NCI-H345 treated with DMSO at 0.1 percent for 48 hours (cell line): ENCODE results near the gene PTPRN.

Source experiments
- DNase-seq: peaks from one replicate; lab custom pipeline; 2025; ENCODE audit not compliant: unreplicated experiment; lab: John Stamatoyannopoulos, UW

The PTPRN gene

GRCh38 chr2:219308142-219309101 is 779 bp downstream of the PTPRN start:
- DNase-seq: no peak

DNA sequence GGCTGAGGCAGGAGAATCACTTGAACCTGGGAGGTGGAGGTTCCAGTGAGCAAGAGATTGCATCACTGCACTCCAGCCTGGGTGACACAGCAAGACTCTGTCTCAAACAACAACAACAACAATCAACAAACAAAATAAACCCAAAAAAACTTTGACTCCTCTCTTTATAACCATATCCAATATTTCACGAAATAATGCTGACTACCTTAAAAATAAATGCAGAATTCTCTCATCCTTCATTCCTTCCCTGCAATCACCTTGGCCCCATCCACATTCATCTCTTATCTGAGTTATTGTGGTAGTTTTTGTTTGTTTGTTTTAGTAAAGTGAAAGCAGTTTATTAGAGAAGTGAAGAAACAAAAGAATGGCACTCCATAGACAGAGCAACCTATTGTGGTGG is 3.2 kb downstream of the PTPRN start:
- DNase-seq: no peak

- DNase-seq: no peak
Measured at GRCh38 chr2:219304223-219304622, 5.0 kb downstream of the PTPRN start.

DNA sequence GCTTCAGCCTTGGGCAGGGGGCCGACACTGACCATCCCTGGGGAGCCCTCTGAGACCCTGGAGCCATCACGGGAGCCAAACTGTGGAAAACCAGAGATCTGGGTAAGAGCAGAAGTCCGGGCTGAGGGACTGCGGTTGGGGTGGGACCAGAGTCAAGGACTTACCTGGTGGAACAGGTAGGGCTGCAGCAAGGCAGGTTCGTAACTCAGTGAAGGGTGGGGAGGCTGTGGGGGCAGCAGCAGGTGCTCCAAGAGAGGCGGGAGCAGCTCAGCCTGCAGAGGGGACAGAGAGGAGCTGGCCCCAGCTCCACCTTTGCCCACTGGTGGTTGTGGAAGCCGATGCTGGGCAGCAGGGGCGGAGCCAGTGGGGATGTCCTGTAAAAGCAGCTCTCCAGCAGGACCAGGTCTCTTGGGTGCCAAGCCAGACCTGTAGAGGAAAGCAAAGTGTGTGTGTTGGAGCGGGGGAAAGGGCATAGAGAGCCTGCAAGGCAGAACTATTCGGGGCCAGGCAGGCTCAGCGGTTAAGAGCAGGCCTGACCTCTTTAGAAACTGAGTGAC is 6.7 kb downstream of the PTPRN start:
- DNase-seq: no peak

DNA sequence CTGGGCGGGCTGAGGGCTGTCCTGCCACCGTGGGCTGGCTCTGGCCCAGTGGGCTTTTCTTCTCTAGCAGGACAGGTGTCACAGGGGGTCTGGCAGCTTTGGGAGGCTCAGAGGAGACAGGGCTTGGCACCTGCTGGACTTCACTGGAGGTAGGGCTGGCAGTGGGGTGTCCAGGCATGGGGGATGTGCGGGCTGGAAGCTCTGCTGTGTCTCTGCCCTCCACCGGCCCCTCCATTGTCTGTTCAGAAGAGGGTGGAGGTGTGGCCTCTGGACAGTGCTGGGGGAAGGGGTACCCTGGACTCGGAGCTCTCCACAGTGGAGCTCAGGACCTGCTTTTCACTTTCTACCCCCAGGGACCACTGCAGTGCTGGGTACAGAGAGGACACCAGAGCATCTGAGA is 9.2 kb downstream of the PTPRN start:
- DNase-seq: no peak

DNA sequence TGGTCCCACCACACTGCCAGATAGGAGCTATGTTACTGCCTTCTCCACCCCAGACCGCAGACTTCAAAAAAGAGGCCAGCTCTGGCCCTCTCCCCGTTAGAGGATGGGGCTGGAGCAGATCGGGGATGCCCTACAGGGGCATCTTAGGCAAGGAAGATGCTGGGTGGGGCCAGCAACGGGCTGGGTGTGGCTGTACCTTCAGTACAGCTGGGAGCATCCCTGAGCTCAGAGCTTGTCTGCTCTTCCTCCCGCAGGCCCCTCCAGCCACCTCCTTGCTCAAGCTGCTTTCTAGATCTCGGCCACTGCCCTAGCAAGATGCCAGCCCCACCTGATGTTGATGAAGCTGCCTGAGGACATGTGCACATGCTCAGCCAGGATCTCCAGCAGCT is 9.8 kb downstream of the PTPRN start:
- no peak for DNase-seq

GRCh38 chr2:219298759-219299371 is 10.3 kb downstream of the PTPRN start:
- DNase-seq: peak; percentile 63

GRCh38 chr2:219297766-219298456 is 11.3 kb downstream of the PTPRN start:
- no peak for DNase-seq

- no peak for DNase-seq
Measured at GRCh38 chr2:219296631-219297391, 12.4 kb downstream of the PTPRN start.

GRCh38 chr2:219296142-219296541 is 13.1 kb downstream of the PTPRN start:
- no peak for DNase-seq

- DNase-seq: peak; percentile 75
Measured at GRCh38 chr2:219294356-219295351, 14.5 kb downstream of the PTPRN start.

GRCh38 chr2:219293736-219294231 is 15.4 kb downstream of the PTPRN start:
- no peak for DNase-seq

GRCh38 chr2:219292616-219293015 is 16.6 kb downstream of the PTPRN start:
- no peak for DNase-seq

DNA sequence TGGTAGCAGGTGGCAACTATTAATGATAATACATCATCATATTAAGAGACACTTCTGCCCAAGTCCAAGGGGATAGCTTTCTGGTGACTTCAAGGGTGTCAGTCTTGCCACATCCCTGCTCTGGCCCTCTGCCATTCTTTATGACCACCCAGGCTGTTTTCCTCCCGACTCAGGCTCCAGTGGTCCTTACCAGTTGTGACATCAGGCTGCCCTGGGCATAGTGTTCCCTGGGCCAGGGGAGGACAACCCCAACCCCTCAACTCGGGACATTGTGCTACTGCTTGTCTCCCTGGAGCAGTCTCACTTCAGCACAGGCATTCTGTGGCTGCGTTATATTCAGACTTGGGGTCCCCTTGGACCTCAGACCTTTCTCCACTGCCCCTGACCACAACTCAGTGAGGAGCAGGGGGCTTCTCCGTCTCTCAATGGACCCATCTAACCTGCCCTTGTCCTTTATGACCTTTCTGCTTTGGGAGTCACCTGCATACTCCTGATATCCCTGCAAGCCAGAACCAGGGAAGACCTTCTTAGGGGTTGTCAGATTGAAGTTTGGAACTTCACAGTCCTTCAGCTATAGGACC is 17.2 kb downstream of the PTPRN start:
- no peak for DNase-seq

GRCh38 chr2:219291394-219291793 is 17.8 kb downstream of the PTPRN start:
- no peak for DNase-seq

DNA sequence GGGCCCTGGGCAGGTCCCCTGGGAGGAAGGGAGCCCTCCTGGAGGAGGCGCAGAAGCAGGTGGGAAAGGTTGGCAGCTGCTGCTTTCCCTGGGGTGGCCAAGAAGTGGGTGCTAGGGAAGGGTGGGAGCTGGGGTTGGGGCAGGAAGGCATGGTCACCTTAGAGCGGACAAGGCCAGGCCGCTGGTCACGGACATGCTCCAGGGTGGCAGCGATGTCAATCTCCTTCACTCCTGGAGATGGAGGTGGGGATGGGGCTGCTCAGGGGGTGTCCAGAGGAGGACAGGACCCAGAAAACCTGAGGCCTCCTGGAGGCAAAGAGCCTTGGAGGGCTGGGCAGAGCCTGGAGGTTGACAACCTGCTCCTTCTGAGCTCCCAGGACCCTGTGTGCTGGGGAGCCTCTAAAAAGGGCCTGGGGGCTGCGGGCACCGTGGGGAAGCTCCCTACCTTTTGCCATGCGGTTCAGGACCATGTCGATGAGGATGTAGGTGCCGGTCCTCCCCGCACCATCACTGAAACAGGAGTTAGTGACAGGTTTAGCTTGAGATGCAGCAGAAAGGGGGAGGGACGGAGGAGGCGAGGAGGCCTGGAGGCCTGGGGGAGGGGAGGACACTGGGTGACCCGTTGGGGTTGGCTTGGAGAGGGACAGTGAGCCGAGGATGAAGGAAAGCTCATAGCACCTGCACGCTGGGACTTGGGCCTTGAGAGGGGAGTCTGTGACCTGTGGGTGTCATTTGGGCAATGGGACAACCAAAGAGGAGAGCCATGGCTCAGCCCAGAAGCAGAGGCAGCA is 18.6 kb downstream of the PTPRN start:
- no peak for DNase-seq

GRCh38 chr2:219289537-219290361 is 19.5 kb downstream of the PTPRN start:
- no peak for DNase-seq
